Neural crest cell (in vitro differentiated cells): ENCODE results near the gene ZKSCAN3. TPM values are rescaled to one million over a fixed set of nuclear protein-coding genes. Genes with fewer than 3 reads are reported as not detected.

Experiments used
- DNase-seq: peaks from one replicate; pipeline ENCODE4 v3.0.0; 2021; ENCODE audit warnings: low read depth, mixed read lengths, low spot score
- H3K27ac Mint-ChIP-seq: one replicate; pipeline ENCODE4 v1.8.0; 2021; ENCODE audit warnings: mild to moderate bottlenecking, mixed read lengths; ENCODE audit not compliant: unreplicated experiment
- H3K27me3 Mint-ChIP-seq: 2 replicates; pipeline ENCODE4 v1.8.0; 2021; ENCODE audit warnings: low read depth, mild to moderate bottlenecking, mixed read lengths
- H3K36me3 Mint-ChIP-seq: 2 replicates; pipeline ENCODE4 v1.8.0; 2021; ENCODE audit warnings: low read depth, mild to moderate bottlenecking, mixed read lengths
- H3K4me1 Mint-ChIP-seq: 2 replicates; pipeline ENCODE4 v1.8.0; 2021; ENCODE audit warnings: mixed read lengths
- H3K4me3 Mint-ChIP-seq: one replicate; pipeline ENCODE4 v1.8.0; 2021; ENCODE audit warnings: mild to moderate bottlenecking, mixed read lengths
- H3K9me3 Mint-ChIP-seq: 2 replicates; pipeline ENCODE4 v1.8.0; 2021; ENCODE audit warnings: mixed read lengths
- CTCF ChIP-seq: fragments of 200-600 bp; sonication (generic); conservative IDR thresholded peaks from 2 replicates; pipeline ENCODE4 v1.5.0; 2021; ENCODE audit warnings: antibody characterized with exemption, mild to moderate bottlenecking
- total RNA-seq: library from RNA; stranded (reverse); gene quantifications from 2 replicates; pipeline ENCODE4 v1.2.1, GENCODE V29; 2021

Gene ZKSCAN3
- total RNA-seq, 1 donor from 2014 or later = 11.5 TPM

GRCh38 chr6:28347119-28347518 lies 2.6 kb upstream of the ZKSCAN3 start:
- no peak for DNase-seq
- Mint-ChIP-seq H3K4me1 (peaks cover 29% of the 10 kb centered on the region), H3K36me3 (no peaks in the 10 kb centered on the region), H3K4me3 (peak overlapping the region; percentile 0), H3K27ac (no peak overlapping the region), H3K9me3 (no peaks in the 10 kb centered on the region), H3K27me3 (peaks cover 58% of the 10 kb centered on the region)
- no peak for TF ChIP-seq CTCF

- no peak for TF ChIP-seq CTCF
- Mint-ChIP-seq H3K27ac (peak overlapping the region; percentile 99), H3K27me3 (peaks cover 41% of the 10 kb centered on the region), H3K36me3 (peaks cover 11% of the 10 kb centered on the region), H3K4me1 (peaks cover 32% of the 10 kb centered on the region), H3K9me3 (peaks cover 3% of the 10 kb centered on the region), H3K4me3 (peak overlapping the region; percentile 98)
- DNase-seq = no peak
Measured at GRCh38 chr6:28349344-28349891, 329 bp upstream of the ZKSCAN3 start.

- TF ChIP-seq CTCF = no peak
- H3K4me3 Mint-ChIP-seq = peak overlapping the region; percentile 98
- H3K36me3 Mint-ChIP-seq = peaks cover 11% of the 10 kb centered on the region
- H3K4me1 Mint-ChIP-seq = peaks cover 40% of the 10 kb centered on the region
- DNase-seq = no peak
- peaks cover 26% of the 10 kb centered on the region for H3K27me3 Mint-ChIP-seq
- peaks cover 3% of the 10 kb centered on the region for H3K9me3 Mint-ChIP-seq
- no peak overlapping the region for H3K27ac Mint-ChIP-seq
Measured at GRCh38 chr6:28351087-28351486, 1.3 kb downstream of the ZKSCAN3 start.

- peak overlapping the region; percentile 98 for H3K4me3 Mint-ChIP-seq
- no peak overlapping the region for H3K27ac Mint-ChIP-seq
- peaks cover 11% of the 10 kb centered on the region for H3K36me3 Mint-ChIP-seq
- H3K4me1 Mint-ChIP-seq = peaks cover 43% of the 10 kb centered on the region
- TF ChIP-seq CTCF = no peak
- no peak for DNase-seq
- peaks cover 21% of the 10 kb centered on the region for H3K27me3 Mint-ChIP-seq
- H3K9me3 Mint-ChIP-seq = peaks cover 3% of the 10 kb centered on the region
Measured at GRCh38 chr6:28351493-28351925, 1.8 kb downstream of the ZKSCAN3 start.

GRCh38 chr6:28353356-28353755 lies 3.6 kb downstream of the ZKSCAN3 start:
- no peak for DNase-seq
- Mint-ChIP-seq H3K36me3 (peaks cover 11% of the 10 kb centered on the region), H3K27me3 (peaks cover 5% of the 10 kb centered on the region), H3K9me3 (peaks cover 3% of the 10 kb centered on the region), H3K27ac (no peak overlapping the region), H3K4me3 (peak overlapping the region; percentile 98), H3K4me1 (peaks cover 43% of the 10 kb centered on the region)
- no peak for TF ChIP-seq CTCF
